Stimulated activated memory B cell treated with anti-CD40 and anti-IgM and Interleukin-4, amounts not matched to agents 10 μg/mL and 1 μg/mL and 100 μg/mL, for 72 hours (primary cell): Measurements from ENCODE around the gene KHDRBS2.

Source experiments
- ATAC-seq: fragments of 150-1000 bp; cut with Tn5 transposase; 2 replicates; pipeline ENCODE4 v1.10.0; 2021
- H3K27ac Mint-ChIP-seq: one replicate; pipeline ENCODE4 v1.8.0; 2022; ENCODE audit warnings: mild to moderate bottlenecking, mixed read lengths
- H3K27me3 Mint-ChIP-seq: one replicate; pipeline ENCODE4 v1.8.0; 2022; ENCODE audit warnings: mixed read lengths
- H3K36me3 Mint-ChIP-seq: one replicate; pipeline ENCODE4 v1.8.0; 2022; ENCODE audit warnings: mixed read lengths
- H3K4me1 Mint-ChIP-seq: one replicate; pipeline ENCODE4 v1.8.0; 2022; ENCODE audit warnings: mixed read lengths
- H3K4me3 Mint-ChIP-seq: one replicate; pipeline ENCODE4 v1.8.0; 2022; ENCODE audit warnings: mild to moderate bottlenecking, moderate library complexity, mixed read lengths
- H3K9me3 Mint-ChIP-seq: one replicate; pipeline ENCODE4 v1.8.0; 2022; ENCODE audit warnings: mixed read lengths

KHDRBS2 gene

GRCh38 chr6:62262283-62262682, 23.7 kb downstream of the KHDRBS2 start:
- Mint-ChIP-seq H3K4me1 (peaks cover 23% of the 10 kb centered on the region), H3K36me3 (peaks cover 5% of the 10 kb centered on the region), H3K9me3 (no peaks in the 10 kb centered on the region), H3K27ac (no peak overlapping the region), H3K4me3 (no peak overlapping the region), H3K27me3 (no peaks in the 10 kb centered on the region)
- ATAC-seq: no peak

- Mint-ChIP-seq H3K27me3 (no peaks in the 10 kb centered on the region), H3K4me3 (no peak overlapping the region), H3K4me1 (peaks cover 22% of the 10 kb centered on the region), H3K9me3 (no peaks in the 10 kb centered on the region), H3K36me3 (peaks cover 5% of the 10 kb centered on the region), H3K27ac (no peak overlapping the region)
- ATAC-seq: no peak
Measured at GRCh38 chr6:62246087-62246486, 39.9 kb downstream of the KHDRBS2 start.

GRCh38 chr6:62236784-62237183, 49.2 kb downstream of the KHDRBS2 start:
- Mint-ChIP-seq H3K4me1 (no peaks in the 10 kb centered on the region), H3K27ac (no peak overlapping the region), H3K4me3 (no peak overlapping the region), H3K27me3 (no peaks in the 10 kb centered on the region), H3K36me3 (no peaks in the 10 kb centered on the region), H3K9me3 (no peaks in the 10 kb centered on the region)
- ATAC-seq: no peak

- Mint-ChIP-seq H3K36me3 (peaks cover 12% of the 10 kb centered on the region), H3K9me3 (peaks cover 15% of the 10 kb centered on the region), H3K27ac (no peak overlapping the region), H3K4me1 (no peaks in the 10 kb centered on the region), H3K27me3 (no peaks in the 10 kb centered on the region), H3K4me3 (no peak overlapping the region)
- no peak for ATAC-seq
Measured at GRCh38 chr6:62229231-62229630, 56.8 kb downstream of the KHDRBS2 start.

GRCh38 chr6:62217866-62218265, 68.2 kb downstream of the KHDRBS2 start:
- Mint-ChIP-seq H3K9me3 (peaks cover 11% of the 10 kb centered on the region), H3K27ac (no peak overlapping the region), H3K27me3 (no peaks in the 10 kb centered on the region), H3K4me1 (peaks cover 11% of the 10 kb centered on the region), H3K4me3 (no peak overlapping the region), H3K36me3 (peaks cover 30% of the 10 kb centered on the region)
- no peak for ATAC-seq

GRCh38 chr6:62202078-62202477, 83.9 kb downstream of the KHDRBS2 start:
- ATAC-seq: no peak
- Mint-ChIP-seq H3K36me3 (peaks cover 7% of the 10 kb centered on the region), H3K9me3 (no peaks in the 10 kb centered on the region), H3K27ac (no peak overlapping the region), H3K4me3 (no peak overlapping the region), H3K27me3 (no peaks in the 10 kb centered on the region), H3K4me1 (peaks cover 33% of the 10 kb centered on the region)

GRCh38 chr6:62192593-62192992, 93.4 kb downstream of the KHDRBS2 start:
- no peak overlapping the region for H3K4me3 Mint-ChIP-seq
- peaks cover 29% of the 10 kb centered on the region for H3K4me1 Mint-ChIP-seq
- peaks cover 5% of the 10 kb centered on the region for H3K9me3 Mint-ChIP-seq
- peaks cover 7% of the 10 kb centered on the region for H3K36me3 Mint-ChIP-seq
- no peak for ATAC-seq
- no peaks in the 10 kb centered on the region for H3K27me3 Mint-ChIP-seq
- no peak overlapping the region for H3K27ac Mint-ChIP-seq

GRCh38 chr6:62175195-62175594, 110.8 kb downstream of the KHDRBS2 start:
- Mint-ChIP-seq H3K4me3 (no peak overlapping the region), H3K27ac (no peak overlapping the region), H3K9me3 (peaks cover 4% of the 10 kb centered on the region), H3K4me1 (peaks cover 23% of the 10 kb centered on the region), H3K36me3 (peaks cover 28% of the 10 kb centered on the region), H3K27me3 (no peaks in the 10 kb centered on the region)
- no peak for ATAC-seq

GRCh38 chr6:62174548-62174947, 111.5 kb downstream of the KHDRBS2 start:
- ATAC-seq: no peak
- no peak overlapping the region for H3K27ac Mint-ChIP-seq
- peaks cover 31% of the 10 kb centered on the region for H3K36me3 Mint-ChIP-seq
- H3K27me3 Mint-ChIP-seq: no peaks in the 10 kb centered on the region
- H3K4me1 Mint-ChIP-seq: peaks cover 23% of the 10 kb centered on the region
- no peak overlapping the region for H3K4me3 Mint-ChIP-seq
- peaks cover 4% of the 10 kb centered on the region for H3K9me3 Mint-ChIP-seq

GRCh38 chr6:62167736-62168135, 118.3 kb downstream of the KHDRBS2 start:
- H3K36me3 Mint-ChIP-seq: peaks cover 39% of the 10 kb centered on the region
- no peaks in the 10 kb centered on the region for H3K27me3 Mint-ChIP-seq
- H3K4me3 Mint-ChIP-seq: no peak overlapping the region
- ATAC-seq: no peak
- H3K27ac Mint-ChIP-seq: no peak overlapping the region
- H3K4me1 Mint-ChIP-seq: peaks cover 10% of the 10 kb centered on the region
- peaks cover 7% of the 10 kb centered on the region for H3K9me3 Mint-ChIP-seq

- Mint-ChIP-seq H3K27me3 (no peaks in the 10 kb centered on the region), H3K27ac (no peak overlapping the region), H3K4me1 (no peaks in the 10 kb centered on the region), H3K9me3 (peaks cover 10% of the 10 kb centered on the region), H3K36me3 (peaks cover 18% of the 10 kb centered on the region), H3K4me3 (no peak overlapping the region)
- ATAC-seq: no peak
Measured at GRCh38 chr6:62162858-62163257, 123.2 kb downstream of the KHDRBS2 start.

- Mint-ChIP-seq H3K36me3 (no peaks in the 10 kb centered on the region), H3K27ac (no peak overlapping the region), H3K4me1 (no peaks in the 10 kb centered on the region), H3K9me3 (no peaks in the 10 kb centered on the region), H3K27me3 (no peaks in the 10 kb centered on the region), H3K4me3 (no peak overlapping the region)
- ATAC-seq: no peak
Measured at GRCh38 chr6:62152796-62153195, 133.2 kb downstream of the KHDRBS2 start.

- no peak overlapping the region for H3K4me3 Mint-ChIP-seq
- H3K27ac Mint-ChIP-seq: no peak overlapping the region
- no peak for ATAC-seq
- no peaks in the 10 kb centered on the region for H3K36me3 Mint-ChIP-seq
- no peaks in the 10 kb centered on the region for H3K4me1 Mint-ChIP-seq
- no peaks in the 10 kb centered on the region for H3K27me3 Mint-ChIP-seq
- H3K9me3 Mint-ChIP-seq: no peaks in the 10 kb centered on the region
Measured at GRCh38 chr6:62150048-62150663, 135.9 kb downstream of the KHDRBS2 start.

- Mint-ChIP-seq H3K9me3 (no peaks in the 10 kb centered on the region), H3K4me1 (no peaks in the 10 kb centered on the region), H3K27me3 (no peaks in the 10 kb centered on the region), H3K27ac (no peak overlapping the region), H3K36me3 (no peaks in the 10 kb centered on the region), H3K4me3 (no peak overlapping the region)
- ATAC-seq: no peak
Measured at GRCh38 chr6:62146954-62147853, 138.8 kb downstream of the KHDRBS2 start.

- ATAC-seq: no peak
- Mint-ChIP-seq H3K27ac (no peak overlapping the region), H3K36me3 (peaks cover 23% of the 10 kb centered on the region), H3K27me3 (no peaks in the 10 kb centered on the region), H3K4me3 (no peak overlapping the region), H3K4me1 (no peaks in the 10 kb centered on the region), H3K9me3 (peaks cover 5% of the 10 kb centered on the region)
Measured at GRCh38 chr6:62129127-62129526, 156.9 kb downstream of the KHDRBS2 start.

- no peak for ATAC-seq
- H3K27me3 Mint-ChIP-seq: no peaks in the 10 kb centered on the region
- H3K36me3 Mint-ChIP-seq: peaks cover 11% of the 10 kb centered on the region
- H3K9me3 Mint-ChIP-seq: peaks cover 6% of the 10 kb centered on the region
- H3K4me3 Mint-ChIP-seq: no peak overlapping the region
- no peaks in the 10 kb centered on the region for H3K4me1 Mint-ChIP-seq
- H3K27ac Mint-ChIP-seq: no peak overlapping the region
Measured at GRCh38 chr6:62119401-62119800, 166.6 kb downstream of the KHDRBS2 start.
